A549 (cell line): Measurements from ENCODE around the gene KLHL2.

Source experiments
- BHLHE40 ChIP-seq: IDR thresholded peaks from 2 replicates; pipeline ENCODE4 v1.6.1; 2012; ENCODE audit warnings: low read depth, low read length, inconsistent platforms
- CHD2 ChIP-seq: fragments of 150-350 bp; IDR thresholded peaks from 2 replicates; pipeline ENCODE4 v1.6.1; 2014; ENCODE audit warnings: low read length; ENCODE audit not compliant: partially characterized antibody
- EHMT2 ChIP-seq: fragments of 200-600 bp; sonication (generic); IDR thresholded peaks from 2 replicates; pipeline ENCODE4 v1.6.1; 2016; ENCODE audit warnings: antibody characterized with exemption, low read depth, mild to moderate bottlenecking, moderate library complexity
- EP300 ChIP-seq, 2 experiments: fragments of >200 bp; sonication (Bioruptor Twin); formaldehyde crosslinking; IDR thresholded peaks; 2 replicates in 1 of 2; 3 replicates in 1 of 2; pipeline ENCODE4 v1.6.1; 2016 to 2017
- FOSB ChIP-seq: fragments of 250-450 bp; sonication (Bioruptor Pico); IDR thresholded peaks from 2 replicates; pipeline ENCODE4 v1.5.0; 2020; ENCODE audit warnings: mild to moderate bottlenecking, moderate library complexity
- JUNB ChIP-seq: fragments of >200 bp; sonication (Bioruptor Twin); formaldehyde crosslinking; IDR thresholded peaks from 2 replicates; pipeline ENCODE4 v1.6.1; 2016
- POLR2A ChIP-seq: IDR thresholded peaks from 2 replicates; pipeline ENCODE4 v1.6.1; 2012; ENCODE audit warnings: mild to moderate bottlenecking, low read length
- RAD21 ChIP-seq, 2 experiments: fragments of >200 bp in 1 of 2; sonication (Bioruptor Twin) in 1 of 2; formaldehyde crosslinking in 1 of 2; IDR thresholded peaks in 1 of 2; conservative IDR thresholded peaks in 1 of 2; 2 replicates in 1 of 2; 3 replicates in 1 of 2; pipeline ENCODE4 v1.6.1; 2012 to 2018; ENCODE audit warnings: inconsistent platforms in 1 of 2
- SMC3 ChIP-seq: fragments of >200 bp; sonication (Bioruptor Twin); formaldehyde crosslinking; IDR thresholded peaks from 3 replicates; pipeline ENCODE4 v1.6.1; 2018; ENCODE audit warnings: inconsistent platforms
- TF ChIP-seq, protein P1 (sequence below): fragments of >200 bp; sonication (Bioruptor Twin); formaldehyde crosslinking; IDR thresholded peaks from 3 replicates; pipeline ENCODE4 v1.5.1; 2016
- TF ChIP-seq, protein P2 (sequence below): IDR thresholded peaks from 2 replicates; pipeline ENCODE4 v1.6.1; 2012
- TF ChIP-seq, protein P3 (sequence below): fragments of >200 bp; sonication (Bioruptor Twin); formaldehyde crosslinking; IDR thresholded peaks from 2 replicates; pipeline ENCODE4 v1.6.1; 2016

DNA sequence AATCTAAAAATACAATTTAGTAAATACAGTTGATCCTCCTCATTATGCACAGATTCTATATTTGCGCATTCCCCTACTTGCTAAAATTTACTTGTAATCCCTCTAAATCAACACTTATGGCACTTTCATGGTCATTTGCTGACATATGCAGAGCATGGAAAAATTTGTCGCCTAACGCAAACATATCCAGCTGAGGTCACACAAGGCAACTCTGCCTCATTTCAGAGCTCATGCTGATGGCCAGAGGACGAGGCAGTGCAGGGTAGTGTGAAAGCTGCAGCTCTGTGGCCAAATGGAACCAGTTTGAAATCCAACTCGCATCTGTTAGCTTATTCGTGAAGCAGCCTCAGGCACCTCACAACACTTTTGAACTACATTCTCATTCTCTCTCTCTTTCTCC, 39.7 kb upstream of the KLHL2 start:
- TF ChIP-seq, protein P1, sequence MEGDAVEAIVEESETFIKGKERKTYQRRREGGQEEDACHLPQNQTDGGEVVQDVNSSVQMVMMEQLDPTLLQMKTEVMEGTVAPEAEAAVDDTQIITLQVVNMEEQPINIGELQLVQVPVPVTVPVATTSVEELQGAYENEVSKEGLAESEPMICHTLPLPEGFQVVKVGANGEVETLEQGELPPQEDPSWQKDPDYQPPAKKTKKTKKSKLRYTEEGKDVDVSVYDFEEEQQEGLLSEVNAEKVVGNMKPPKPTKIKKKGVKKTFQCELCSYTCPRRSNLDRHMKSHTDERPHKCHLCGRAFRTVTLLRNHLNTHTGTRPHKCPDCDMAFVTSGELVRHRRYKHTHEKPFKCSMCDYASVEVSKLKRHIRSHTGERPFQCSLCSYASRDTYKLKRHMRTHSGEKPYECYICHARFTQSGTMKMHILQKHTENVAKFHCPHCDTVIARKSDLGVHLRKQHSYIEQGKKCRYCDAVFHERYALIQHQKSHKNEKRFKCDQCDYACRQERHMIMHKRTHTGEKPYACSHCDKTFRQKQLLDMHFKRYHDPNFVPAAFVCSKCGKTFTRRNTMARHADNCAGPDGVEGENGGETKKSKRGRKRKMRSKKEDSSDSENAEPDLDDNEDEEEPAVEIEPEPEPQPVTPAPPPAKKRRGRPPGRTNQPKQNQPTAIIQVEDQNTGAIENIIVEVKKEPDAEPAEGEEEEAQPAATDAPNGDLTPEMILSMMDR: no peak
- TF ChIP-seq CHD2 (no peak), FOSB (CRISPR knock-in tag) (no peak), EP300 (IDR thresholded peaks at IDR 0.05) (no peak), BHLHE40 (no peak), POLR2A (no peak), JUNB (no peak), EHMT2 (no peak), RAD21 (conservative IDR thresholded peaks at IDR 0.05 in 1 of 2, IDR thresholded peaks at IDR 0.05 in 1 of 2) (no peak), SMC3 (no peak)
- TF ChIP-seq, protein P2, sequence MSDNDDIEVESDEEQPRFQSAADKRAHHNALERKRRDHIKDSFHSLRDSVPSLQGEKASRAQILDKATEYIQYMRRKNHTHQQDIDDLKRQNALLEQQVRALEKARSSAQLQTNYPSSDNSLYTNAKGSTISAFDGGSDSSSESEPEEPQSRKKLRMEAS: no peak
- TF ChIP-seq, protein P3, sequence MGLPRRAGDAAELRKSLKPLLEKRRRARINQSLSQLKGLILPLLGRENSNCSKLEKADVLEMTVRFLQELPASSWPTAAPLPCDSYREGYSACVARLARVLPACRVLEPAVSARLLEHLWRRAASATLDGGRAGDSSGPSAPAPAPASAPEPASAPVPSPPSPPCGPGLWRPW: no peak
